Urinary bladder (tissue), 4 donors: ENCODE measurements around the gene PARVA. TPM values are rescaled to one million over a fixed set of nuclear protein-coding genes. Genes with fewer than 3 reads are reported as not detected.

Experiments used
- DNase-seq: peaks from one replicate; pipeline ENCODE4 v3.0.0-alpha.2; 2015; ENCODE audit errors: extremely low spot score
- H3K27ac ChIP-seq: one replicate; pipeline ENCODE4 v1.5.1; 2013; ENCODE audit warnings: low read depth, mild to moderate bottlenecking, moderate library complexity
- H3K36me3 ChIP-seq: one replicate; pipeline ENCODE4 v1.6.1; 2013; ENCODE audit warnings: mild to moderate bottlenecking, moderate library complexity; ENCODE audit not compliant: insufficient read depth
- H3K4me1 ChIP-seq: one replicate; pipeline ENCODE4 v1.6.1; 2013; ENCODE audit warnings: mild to moderate bottlenecking, moderate library complexity; ENCODE audit not compliant: insufficient read depth
- H3K4me3 ChIP-seq: one replicate; pipeline ENCODE4 v1.5.1; 2013; ENCODE audit warnings: low read depth, low read length
- WGBS: extraction: QIAGEN DNeasy Blood & Tissue Kit; methylation state at CpG from one replicate; pipeline ENCODE4 v1.1.7; 2013; 5-methylcytosine and 5-hydroxymethylcytosine counted together
- polyA plus RNA-seq: library from polyadenylated mRNA; stranded (reverse); fragments of 200-250 nt; gene quantifications from one replicate; pipeline ENCODE4 v1.2.3, GENCODE V29; 2013
- total RNA-seq: library from RNA; depleted of rRNA; stranded (reverse); fragments of >200 nt; gene quantifications from one replicate; pipeline ENCODE4 v1.2.3, GENCODE V29; 2014
- donor health status: healthy with polysubstance abuse.
- donor health status: healthy.

The PARVA gene
- total and polyA plus RNA-seq, 2 donors, result 69.8 to 128 TPM

GRCh38 chr11:12581923-12582322 is 204.6 kb downstream of the PARVA start:
- WGBS, result 71% methylated on average over 1 of the region's 1 CpG
- no peaks in the 10 kb centered on the region for H3K4me1 ChIP-seq
- no peaks in the 10 kb centered on the region for H3K36me3 ChIP-seq
- H3K4me3 ChIP-seq, result no peak overlapping the region
- H3K27ac ChIP-seq, result no peak overlapping the region
- DNase-seq, result no peak
